Nephron (organoid): ENCODE results near the gene MEIS3.

Experiments used
- H3K27ac Mint-ChIP-seq, 3 experiments: 2 replicates each; pipeline ENCODE4 v1.8.0; 2020; ENCODE audit warnings: mixed read lengths in 3 of 3, mild to moderate bottlenecking in 2 of 3, moderate library complexity in 1 of 3
- H3K27me3 Mint-ChIP-seq: 2 replicates; pipeline ENCODE4 v1.8.0; 2021; ENCODE audit warnings: low read depth, mild to moderate bottlenecking, moderate library complexity, mixed read lengths
- H3K36me3 Mint-ChIP-seq: 2 replicates; pipeline ENCODE4 v1.8.0; 2020; ENCODE audit warnings: low read depth, mixed read lengths
- H3K4me1 Mint-ChIP-seq: 2 replicates; pipeline ENCODE4 v1.8.0; 2020; ENCODE audit warnings: mixed read lengths
- H3K4me3 Mint-ChIP-seq, 3 experiments: 2 replicates each; pipeline ENCODE4 v1.8.0; 2020; ENCODE audit warnings: mild to moderate bottlenecking in 3 of 3, mixed read lengths in 3 of 3, moderate library complexity in 2 of 3
- H3K9me3 Mint-ChIP-seq: 2 replicates; pipeline ENCODE4 v1.8.0; 2020; ENCODE audit warnings: mixed read lengths
- TF ChIP-seq, protein P1 (sequence below), 3 experiments: fragments of 200-600 bp; sonication (generic); IDR thresholded peaks; one replicate each; pipeline ENCODE4 v1.5.0; 2021; ENCODE audit warnings: antibody characterized with exemption in 3 of 3; ENCODE audit not compliant: unreplicated experiment in 3 of 3

MEIS3 gene

DNA sequence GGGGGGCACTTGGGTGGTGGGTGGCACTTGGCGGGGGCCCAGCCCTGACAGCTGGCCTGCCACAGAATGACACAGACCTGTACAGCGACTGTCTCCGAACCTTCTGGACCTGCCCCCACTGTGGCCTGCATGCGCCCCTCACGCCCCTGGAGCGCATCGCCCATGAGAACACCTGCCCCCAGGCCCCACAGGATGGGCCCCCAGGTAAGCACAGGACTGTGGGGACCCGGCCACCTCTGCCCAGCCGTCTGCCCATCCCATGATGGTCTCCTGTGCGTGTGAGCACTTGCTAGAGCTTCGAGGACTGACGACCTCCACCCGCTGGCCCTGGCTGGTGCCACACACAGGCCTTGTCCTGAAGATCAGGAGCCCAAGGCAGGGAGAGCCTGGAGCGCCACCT is 38.2 kb downstream of the MEIS3 start:
- no peak overlapping the region for H3K27ac Mint-ChIP-seq
- no peaks in the 10 kb centered on the region for H3K27me3 Mint-ChIP-seq
- no peak overlapping the region for H3K4me3 Mint-ChIP-seq

DNA sequence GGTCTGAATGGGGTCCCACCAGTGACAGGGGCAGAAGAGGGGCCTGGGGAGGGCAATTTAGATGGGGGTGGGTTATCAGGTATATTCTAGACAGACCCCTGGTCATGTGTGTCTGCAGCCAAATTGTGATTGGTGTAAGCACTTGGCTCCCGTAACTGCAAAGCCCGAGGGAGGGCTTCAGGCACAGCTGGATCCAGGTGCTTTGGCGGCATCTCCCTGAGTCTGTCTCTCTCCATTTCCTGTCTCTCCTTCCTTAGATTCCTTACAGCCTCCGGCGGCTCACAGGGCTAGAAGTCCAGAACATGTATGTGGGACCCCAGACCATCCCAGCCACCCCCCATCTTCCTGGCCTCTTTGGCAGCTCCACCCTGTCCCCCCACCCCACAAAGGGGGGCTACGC is 38.8 kb downstream of the MEIS3 start:
- Mint-ChIP-seq H3K4me3 (no peak overlapping the region), H3K27ac (no peak overlapping the region), H3K27me3 (no peaks in the 10 kb centered on the region), H3K36me3 (peaks cover 32% of the 10 kb centered on the region), H3K9me3 (no peaks in the 10 kb centered on the region), H3K4me1 (no peaks in the 10 kb centered on the region)
- TF ChIP-seq, protein P1, sequence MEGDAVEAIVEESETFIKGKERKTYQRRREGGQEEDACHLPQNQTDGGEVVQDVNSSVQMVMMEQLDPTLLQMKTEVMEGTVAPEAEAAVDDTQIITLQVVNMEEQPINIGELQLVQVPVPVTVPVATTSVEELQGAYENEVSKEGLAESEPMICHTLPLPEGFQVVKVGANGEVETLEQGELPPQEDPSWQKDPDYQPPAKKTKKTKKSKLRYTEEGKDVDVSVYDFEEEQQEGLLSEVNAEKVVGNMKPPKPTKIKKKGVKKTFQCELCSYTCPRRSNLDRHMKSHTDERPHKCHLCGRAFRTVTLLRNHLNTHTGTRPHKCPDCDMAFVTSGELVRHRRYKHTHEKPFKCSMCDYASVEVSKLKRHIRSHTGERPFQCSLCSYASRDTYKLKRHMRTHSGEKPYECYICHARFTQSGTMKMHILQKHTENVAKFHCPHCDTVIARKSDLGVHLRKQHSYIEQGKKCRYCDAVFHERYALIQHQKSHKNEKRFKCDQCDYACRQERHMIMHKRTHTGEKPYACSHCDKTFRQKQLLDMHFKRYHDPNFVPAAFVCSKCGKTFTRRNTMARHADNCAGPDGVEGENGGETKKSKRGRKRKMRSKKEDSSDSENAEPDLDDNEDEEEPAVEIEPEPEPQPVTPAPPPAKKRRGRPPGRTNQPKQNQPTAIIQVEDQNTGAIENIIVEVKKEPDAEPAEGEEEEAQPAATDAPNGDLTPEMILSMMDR (IDR thresholded peaks at IDR 0.05; ENCODE audit: unreplicated experiment in 3 of 3): no peak

More for the DNA sequence above, 38.2 kb downstream of the MEIS3 start:
- Mint-ChIP-seq H3K9me3 (no peaks in the 10 kb centered on the region), H3K4me1 (no peaks in the 10 kb centered on the region), H3K36me3 (peaks cover 29% of the 10 kb centered on the region)
- TF ChIP-seq, protein P1 (IDR thresholded peaks at IDR 0.05; ENCODE audit: unreplicated experiment in 3 of 3): no peak

DNA sequence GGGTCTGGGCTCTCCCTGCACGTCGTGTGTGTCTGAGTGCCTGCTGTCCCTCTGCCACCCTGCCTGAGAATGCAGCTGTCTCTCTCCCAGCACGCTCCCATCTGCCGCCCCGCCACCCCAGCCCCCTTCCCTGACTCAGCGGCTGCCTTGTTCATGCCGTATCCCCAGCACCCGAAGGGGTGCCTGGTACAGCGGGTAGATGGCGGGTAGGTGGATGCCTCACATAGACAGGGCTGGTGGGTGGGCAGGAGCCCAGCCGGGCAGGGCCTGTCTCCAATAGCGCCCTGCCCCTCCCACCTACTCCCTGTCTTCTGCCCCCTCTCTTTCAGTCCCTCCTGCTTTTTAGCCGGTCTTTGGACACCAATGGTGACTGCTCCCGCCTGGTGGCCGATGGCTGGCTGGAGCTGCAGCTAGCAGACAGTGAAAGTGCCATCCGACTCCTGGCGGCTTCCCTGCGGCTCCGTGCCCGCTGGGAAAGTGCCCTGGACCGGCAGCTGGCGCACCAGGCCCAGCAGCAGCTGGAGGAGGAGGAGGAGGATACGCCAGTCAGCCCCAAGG is 39.9 kb downstream of the MEIS3 start:
- Mint-ChIP-seq H3K4me3 (no peak overlapping the region), H3K4me1 (no peaks in the 10 kb centered on the region), H3K27ac (no peak overlapping the region), H3K9me3 (no peaks in the 10 kb centered on the region), H3K36me3 (peaks cover 35% of the 10 kb centered on the region), H3K27me3 (no peaks in the 10 kb centered on the region)
- TF ChIP-seq, protein P1 (IDR thresholded peaks at IDR 0.05; ENCODE audit: unreplicated experiment in 3 of 3): no peak

DNA sequence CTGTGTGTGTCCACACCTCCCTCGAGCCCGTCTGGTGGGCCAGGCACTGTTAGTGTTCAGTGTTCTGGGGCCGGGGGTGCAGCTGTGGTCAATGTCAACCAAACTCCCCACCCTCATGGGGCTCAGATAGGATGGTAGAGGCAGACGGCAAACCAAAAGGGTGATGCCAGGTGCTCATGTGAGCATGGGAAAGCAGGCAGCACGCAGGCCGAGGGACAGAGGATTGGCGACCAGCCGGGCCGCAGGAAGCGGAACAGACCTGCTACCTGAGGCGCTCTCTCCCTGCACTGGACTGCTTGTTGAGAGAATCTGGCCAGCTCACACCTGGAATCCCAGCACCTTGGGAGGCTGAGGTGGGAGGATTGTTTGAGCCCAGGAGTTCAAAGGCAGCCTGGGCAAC is 41.1 kb downstream of the MEIS3 start:
- Mint-ChIP-seq H3K9me3 (no peaks in the 10 kb centered on the region), H3K27ac (no peak overlapping the region), H3K36me3 (peaks cover 37% of the 10 kb centered on the region), H3K4me3 (no peak overlapping the region), H3K27me3 (no peaks in the 10 kb centered on the region), H3K4me1 (no peaks in the 10 kb centered on the region)
- TF ChIP-seq, protein P1 (IDR thresholded peaks at IDR 0.05; ENCODE audit: unreplicated experiment in 3 of 3): no peak

DNA sequence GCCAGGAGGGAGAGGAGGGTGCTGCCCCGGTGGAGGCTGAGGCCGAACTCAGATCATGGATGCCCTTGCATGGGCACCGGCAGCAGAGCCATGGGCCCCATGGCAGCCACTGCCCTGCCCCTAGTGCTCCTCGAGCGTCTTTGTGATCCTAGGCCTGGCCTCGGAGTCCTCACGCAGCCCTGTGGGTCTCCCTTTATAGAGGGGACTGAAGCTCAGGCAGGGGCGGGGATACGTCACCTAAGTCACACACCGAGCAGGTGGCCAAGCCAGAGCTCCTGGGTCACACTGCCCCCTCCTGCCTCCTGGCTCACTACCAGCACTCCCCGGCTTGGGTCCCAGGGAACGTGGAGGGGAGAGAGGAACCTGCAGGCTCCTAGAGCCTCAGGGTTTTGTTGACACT is 41.5 kb downstream of the MEIS3 start:
- peaks cover 37% of the 10 kb centered on the region for H3K36me3 Mint-ChIP-seq
- no peak overlapping the region for H3K27ac Mint-ChIP-seq
- TF ChIP-seq, protein P1 (IDR thresholded peaks at IDR 0.05; ENCODE audit: unreplicated experiment in 3 of 3): no peak
- no peaks in the 10 kb centered on the region for H3K4me1 Mint-ChIP-seq
- H3K4me3 Mint-ChIP-seq: no peak overlapping the region
- H3K9me3 Mint-ChIP-seq: no peaks in the 10 kb centered on the region
- H3K27me3 Mint-ChIP-seq: no peaks in the 10 kb centered on the region

DNA sequence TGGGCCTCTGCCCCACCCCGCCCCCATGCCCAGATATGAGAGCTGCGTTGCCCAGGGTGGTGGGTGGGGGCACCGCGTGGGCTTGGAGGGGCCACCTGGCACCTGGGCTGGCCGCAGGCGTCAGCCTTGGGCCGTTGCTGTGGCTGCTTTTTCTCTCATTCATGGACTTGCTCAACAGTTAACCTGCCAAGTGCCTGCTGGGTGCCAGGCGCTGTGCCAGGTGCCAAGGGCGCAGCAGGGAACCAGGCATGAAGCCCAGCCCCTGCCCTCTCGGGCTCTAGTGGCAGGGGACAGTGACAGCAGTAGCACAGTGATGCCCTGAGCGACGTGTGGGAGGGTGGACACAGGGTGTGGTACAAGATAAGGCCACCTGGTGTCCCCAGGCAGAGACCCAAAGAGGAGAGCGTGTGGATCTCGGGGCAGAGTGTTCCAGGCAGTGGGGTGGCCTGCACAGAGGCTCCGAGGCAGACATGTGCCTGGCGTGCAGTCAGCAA is 42.1 kb downstream of the MEIS3 start:
- Mint-ChIP-seq H3K4me3 (no peak overlapping the region), H3K4me1 (no peaks in the 10 kb centered on the region), H3K9me3 (no peaks in the 10 kb centered on the region), H3K27ac (no peak overlapping the region), H3K36me3 (peaks cover 36% of the 10 kb centered on the region), H3K27me3 (no peaks in the 10 kb centered on the region)
- TF ChIP-seq, protein P1 (IDR thresholded peaks at IDR 0.05; ENCODE audit: unreplicated experiment in 3 of 3): no peak
